Raji (cell line): ENCODE results near the gene CNTNAP2.

Experiments
- POLR2A ChIP-seq: IDR thresholded peaks from 2 replicates; pipeline ENCODE4 v1.6.1; 2011; ENCODE audit warnings: low read depth, low read length, control low read depth; ENCODE audit not compliant: insufficient read depth

CNTNAP2 gene

GRCh38 chr7:146991596-146991995 lies 875.0 kb downstream of the CNTNAP2 start:
- no peak for TF ChIP-seq POLR2A

DNA sequence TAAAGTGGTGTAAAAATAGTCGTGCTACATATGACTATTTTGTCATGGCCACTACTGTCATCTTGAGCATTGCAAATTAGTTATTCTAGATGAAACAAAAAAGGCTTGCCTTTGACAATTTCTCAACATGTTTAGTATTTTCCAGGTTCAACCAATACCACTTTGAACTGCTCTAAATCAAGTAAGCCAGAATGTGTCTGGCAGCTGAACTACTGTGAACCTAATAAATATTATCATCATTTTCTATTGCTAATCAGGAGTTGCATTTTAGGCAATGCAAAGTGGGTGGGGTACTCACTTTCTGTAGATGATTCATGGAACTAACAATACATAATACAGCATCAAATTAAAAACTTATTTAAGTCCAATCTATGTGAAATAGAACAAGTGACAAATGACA lies 877.2 kb downstream of the CNTNAP2 start:
- TF ChIP-seq POLR2A, result no peak

DNA sequence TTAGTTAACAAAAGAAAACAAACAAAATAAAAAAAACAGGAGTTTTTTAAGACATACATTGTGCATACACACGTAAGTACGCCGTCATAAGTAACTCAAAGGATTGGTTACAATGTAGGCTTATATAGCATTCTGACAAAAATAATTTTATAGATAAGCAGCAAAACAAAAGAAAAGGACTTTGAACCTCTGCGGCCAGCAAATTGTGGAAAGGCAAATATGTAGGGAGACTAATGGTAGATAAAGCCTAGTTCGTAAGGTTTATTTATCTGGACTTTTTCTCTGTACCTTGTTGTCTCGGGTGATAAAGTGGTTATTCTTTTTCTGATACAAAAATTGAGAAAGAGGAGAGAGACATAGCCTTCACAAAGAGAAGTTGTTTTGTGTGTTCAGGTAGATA lies 891.9 kb downstream of the CNTNAP2 start:
- TF ChIP-seq POLR2A, result no peak

GRCh38 chr7:147012666-147013065 lies 896.1 kb downstream of the CNTNAP2 start:
- no peak for TF ChIP-seq POLR2A

DNA sequence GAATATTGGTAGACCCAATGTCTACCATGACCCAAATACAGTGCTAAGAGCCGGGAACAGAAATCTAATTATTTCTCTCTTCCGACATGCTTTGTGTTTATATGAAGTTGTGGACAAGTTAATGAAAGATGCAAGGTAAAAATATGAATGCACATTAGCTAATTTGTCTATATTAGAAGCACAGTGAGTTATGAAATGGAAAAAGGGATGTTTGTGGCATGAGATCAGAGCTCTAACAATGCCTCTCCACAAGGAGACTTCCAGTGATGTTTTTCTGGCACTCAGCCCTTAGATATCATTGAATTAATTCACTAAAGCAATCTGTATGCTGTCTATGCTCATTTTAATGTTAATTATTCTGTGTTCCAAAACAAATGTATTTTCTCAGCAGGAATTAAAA lies 897.2 kb downstream of the CNTNAP2 start:
- no peak for TF ChIP-seq POLR2A

GRCh38 chr7:147014286-147014955 lies 897.8 kb downstream of the CNTNAP2 start:
- no peak for TF ChIP-seq POLR2A

- TF ChIP-seq POLR2A, result no peak
Measured at GRCh38 chr7:147015999-147016398, 899.4 kb downstream of the CNTNAP2 start.

- no peak for TF ChIP-seq POLR2A
Measured at GRCh38 chr7:147022056-147022455, 905.5 kb downstream of the CNTNAP2 start.

GRCh38 chr7:147023440-147023839 lies 906.8 kb downstream of the CNTNAP2 start:
- no peak for TF ChIP-seq POLR2A

- no peak for TF ChIP-seq POLR2A
Measured at GRCh38 chr7:147029953-147030352, 913.4 kb downstream of the CNTNAP2 start.

- no peak for TF ChIP-seq POLR2A
Measured at GRCh38 chr7:147033641-147034040, 917.0 kb downstream of the CNTNAP2 start.

GRCh38 chr7:147041438-147041837 lies 924.8 kb downstream of the CNTNAP2 start:
- no peak for TF ChIP-seq POLR2A

GRCh38 chr7:147044941-147045340 lies 928.3 kb downstream of the CNTNAP2 start:
- no peak for TF ChIP-seq POLR2A

GRCh38 chr7:147047696-147048095 lies 931.1 kb downstream of the CNTNAP2 start:
- TF ChIP-seq POLR2A, result no peak

GRCh38 chr7:147048864-147049263 lies 932.3 kb downstream of the CNTNAP2 start:
- no peak for TF ChIP-seq POLR2A

GRCh38 chr7:147052818-147053217 lies 936.2 kb downstream of the CNTNAP2 start:
- no peak for TF ChIP-seq POLR2A

GRCh38 chr7:147053746-147054145 lies 937.1 kb downstream of the CNTNAP2 start:
- no peak for TF ChIP-seq POLR2A
